Keratinocyte (primary cell): ENCODE results near the gene FAM120B. TPM values are rescaled to one million over a fixed set of nuclear protein-coding genes. Genes with fewer than 3 reads are reported as not detected.
A peak's percentile ranks its signal among the peaks of the same experiment; 100 is the strongest.

ENCODE experiments used
- DNase-seq: peaks from one replicate; pipeline ENCODE4 v3.0.0-alpha.2; 2011; ENCODE audit warnings: low read depth, missing footprints, low spot score
- FAIRE-seq: peaks from 2 replicates; lab custom pipeline; 2011; peaks lifted over from hg19 to GRCh38; lab: Jason Lieb, UNC
- H2AFZ ChIP-seq: 2 replicates; pipeline ENCODE4 v1.6.0; 2012; ENCODE audit warnings: low read length, control low read depth, inconsistent platforms; ENCODE audit not compliant: control insufficient read depth
- H3K27ac ChIP-seq: 2 replicates; pipeline ENCODE4 v1.5.1; 2011; ENCODE audit warnings: low read length; ENCODE audit not compliant: control insufficient read depth, insufficient read depth
- H3K27me3 ChIP-seq: 3 replicates; pipeline ENCODE4 v1.6.0; 2011; ENCODE audit warnings: low read length; ENCODE audit not compliant: control insufficient read depth, insufficient read depth; ENCODE audit errors: extremely low read depth
- H3K36me3 ChIP-seq, 2 experiments: 2 replicates in 1 of 2; 3 replicates in 1 of 2; pipeline ENCODE4 v1.5.1; 2011; ENCODE audit warnings: low read length in 2 of 2, mild to moderate bottlenecking in 1 of 2; ENCODE audit not compliant: control insufficient read depth in 2 of 2, insufficient read depth in 2 of 2; ENCODE audit errors: extremely low read depth in 1 of 2
- H3K4me1 ChIP-seq: 3 replicates; pipeline ENCODE4 v1.5.1; 2011; ENCODE audit warnings: low read length; ENCODE audit not compliant: control insufficient read depth, insufficient read depth; ENCODE audit errors: extremely low read depth
- H3K4me2 ChIP-seq: 3 replicates; pipeline ENCODE4 v1.6.0; 2011; ENCODE audit warnings: low read depth, low read length; ENCODE audit not compliant: control insufficient read depth, insufficient read depth; ENCODE audit errors: extremely low read depth
- H3K4me3 ChIP-seq, 3 experiments: fragments of 200-600 bp in 1 of 3; sonication (generic) in 1 of 3; 2 replicates in 2 of 3; 3 replicates in 1 of 3; pipeline ENCODE4 v1.5.1; 2011 to 2016; ENCODE audit warnings: low read length in 3 of 3, mild to moderate bottlenecking in 3 of 3, control low read depth in 2 of 3, inconsistent platforms in 1 of 3, low read depth in 1 of 3, mixed read lengths in 1 of 3, mixed run types in 1 of 3, moderate library complexity in 1 of 3; ENCODE audit not compliant: control insufficient read depth in 2 of 3, insufficient read depth in 2 of 3; ENCODE audit errors: extremely low read depth in 1 of 3
- H3K79me2 ChIP-seq: 2 replicates; pipeline ENCODE4 v1.6.0; 2012; ENCODE audit warnings: low read length; ENCODE audit not compliant: control insufficient read depth, insufficient read depth
- H3K9ac ChIP-seq: 3 replicates; pipeline ENCODE4 v1.6.0; 2011; ENCODE audit warnings: low read length; ENCODE audit not compliant: control insufficient read depth, insufficient read depth; ENCODE audit errors: extremely low read depth
- H3K9me1 ChIP-seq: 3 replicates; pipeline ENCODE4 v1.6.0; 2011; ENCODE audit warnings: low read length; ENCODE audit not compliant: control insufficient read depth, insufficient read depth; ENCODE audit errors: extremely low read depth
- H3K9me3 ChIP-seq: 2 replicates; pipeline ENCODE4 v1.5.1; 2012; ENCODE audit warnings: low read depth, low read length; ENCODE audit not compliant: control insufficient read depth
- H4K20me1 ChIP-seq: 3 replicates; pipeline ENCODE4 v1.6.0; 2011; ENCODE audit warnings: low read length; ENCODE audit not compliant: control insufficient read depth, insufficient read depth; ENCODE audit errors: extremely low read depth
- EZH2 ChIP-seq: IDR thresholded peaks from one replicate; pipeline ENCODE4 v1.6.1; 2012; ENCODE audit warnings: inconsistent platforms, mild to moderate bottlenecking, low read length, moderate library complexity
- dilution Hi-C: fragments of 300-500 bp; cut with MboI; formaldehyde crosslinking; loops from one replicate; pipeline ENCODE4 v1.7.0; 2020; ENCODE audit warnings: low sequenced_read_pairs; ENCODE audit not compliant: extremely low pct_ligation_motif_present
- polyA plus RNA-seq, 5 experiments: library from polyadenylated mRNA; depleted of rRNA in 3 of 5; stranded (reverse) in 3 of 5; stranded (forward) in 1 of 5; unstranded in 1 of 5; fragments of >200 nt; gene quantifications; 1 replicate in 1 of 5; 2 replicates in 3 of 5; 3 replicates in 1 of 5; pipeline versions ENCODE4 v1.2.1 to v1.2.3, GENCODE V29; 2011 to 2012; ENCODE audit warnings: missing spikeins in 2 of 5, low read depth in 1 of 5, low replicate concordance in 1 of 5
- TF ChIP-seq, protein P1 (sequence below), 3 experiments: IDR thresholded peaks in 1 of 3; conservative IDR thresholded peaks in 1 of 3; optimal IDR thresholded peaks in 1 of 3; 2 replicates in 2 of 3; 3 replicates in 1 of 3; pipeline versions ENCODE3 to v1.5.1; 2011; ENCODE audit warnings: low read length in 3 of 3, mild to moderate bottlenecking in 3 of 3, moderate library complexity in 2 of 3, control low read depth in 1 of 3, inconsistent platforms in 1 of 3; ENCODE audit not compliant: insufficient read depth in 2 of 3; ENCODE audit errors: extremely low read depth in 1 of 3

Gene FAM120B
- polyA plus RNA-seq, 1 donor (not counting 4 experiments of a cell fraction or from before 2014, with no cell fraction given) = 17.4 TPM

DNA sequence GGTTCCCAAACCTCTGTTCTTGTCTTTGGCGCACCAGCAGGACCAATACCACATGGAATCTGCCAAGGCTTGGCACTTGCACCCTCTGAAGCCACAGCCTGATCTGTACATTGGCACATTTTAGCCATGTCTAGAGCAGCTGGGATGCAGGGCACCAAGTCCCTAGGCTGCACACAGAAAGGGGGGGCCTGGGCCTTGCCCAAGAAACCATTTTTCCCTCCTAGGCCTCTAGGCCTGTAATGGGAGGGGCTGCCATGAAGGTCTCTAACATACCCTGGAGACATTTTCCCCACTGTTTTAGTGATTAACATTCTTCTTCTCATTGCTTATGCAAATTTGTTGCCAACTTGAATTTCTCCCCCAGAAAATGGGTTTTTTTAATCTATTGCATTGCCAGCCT is 5.4 kb upstream of the FAM120B start:
- H3K4me3 ChIP-seq = no peak overlapping the region
- H3K4me2 ChIP-seq = no peak overlapping the region
- no peak overlapping the region for H2AFZ ChIP-seq
- H3K36me3 ChIP-seq = no peaks in the 10 kb centered on the region
- no peak for DNase-seq
- peaks cover 3% of the 10 kb centered on the region for H3K79me2 ChIP-seq
- no peak overlapping the region for H3K9ac ChIP-seq
- H3K27me3 ChIP-seq = no peaks in the 10 kb centered on the region
- no peak overlapping the region for H3K27ac ChIP-seq
- TF ChIP-seq, protein P1, sequence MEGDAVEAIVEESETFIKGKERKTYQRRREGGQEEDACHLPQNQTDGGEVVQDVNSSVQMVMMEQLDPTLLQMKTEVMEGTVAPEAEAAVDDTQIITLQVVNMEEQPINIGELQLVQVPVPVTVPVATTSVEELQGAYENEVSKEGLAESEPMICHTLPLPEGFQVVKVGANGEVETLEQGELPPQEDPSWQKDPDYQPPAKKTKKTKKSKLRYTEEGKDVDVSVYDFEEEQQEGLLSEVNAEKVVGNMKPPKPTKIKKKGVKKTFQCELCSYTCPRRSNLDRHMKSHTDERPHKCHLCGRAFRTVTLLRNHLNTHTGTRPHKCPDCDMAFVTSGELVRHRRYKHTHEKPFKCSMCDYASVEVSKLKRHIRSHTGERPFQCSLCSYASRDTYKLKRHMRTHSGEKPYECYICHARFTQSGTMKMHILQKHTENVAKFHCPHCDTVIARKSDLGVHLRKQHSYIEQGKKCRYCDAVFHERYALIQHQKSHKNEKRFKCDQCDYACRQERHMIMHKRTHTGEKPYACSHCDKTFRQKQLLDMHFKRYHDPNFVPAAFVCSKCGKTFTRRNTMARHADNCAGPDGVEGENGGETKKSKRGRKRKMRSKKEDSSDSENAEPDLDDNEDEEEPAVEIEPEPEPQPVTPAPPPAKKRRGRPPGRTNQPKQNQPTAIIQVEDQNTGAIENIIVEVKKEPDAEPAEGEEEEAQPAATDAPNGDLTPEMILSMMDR (optimal IDR thresholded peaks at IDR 0.05 in 1 of 3, IDR thresholded peaks at IDR 0.05 in 1 of 3, conservative IDR thresholded peaks at IDR 0.05 in 1 of 3; ENCODE audit: extremely low read depth in 1 of 3, insufficient read depth in 2 of 3, low read length in 3 of 3) = no peak
- TF ChIP-seq EZH2 = no peak
- H3K9me3 ChIP-seq = peaks cover 3% of the 10 kb centered on the region
- no peaks in the 10 kb centered on the region for H4K20me1 ChIP-seq
- no peaks in the 10 kb centered on the region for H3K9me1 ChIP-seq
- dilution Hi-C loops = no loop called here
- peaks cover 8% of the 10 kb centered on the region for H3K4me1 ChIP-seq
- no peak for FAIRE-seq

DNA sequence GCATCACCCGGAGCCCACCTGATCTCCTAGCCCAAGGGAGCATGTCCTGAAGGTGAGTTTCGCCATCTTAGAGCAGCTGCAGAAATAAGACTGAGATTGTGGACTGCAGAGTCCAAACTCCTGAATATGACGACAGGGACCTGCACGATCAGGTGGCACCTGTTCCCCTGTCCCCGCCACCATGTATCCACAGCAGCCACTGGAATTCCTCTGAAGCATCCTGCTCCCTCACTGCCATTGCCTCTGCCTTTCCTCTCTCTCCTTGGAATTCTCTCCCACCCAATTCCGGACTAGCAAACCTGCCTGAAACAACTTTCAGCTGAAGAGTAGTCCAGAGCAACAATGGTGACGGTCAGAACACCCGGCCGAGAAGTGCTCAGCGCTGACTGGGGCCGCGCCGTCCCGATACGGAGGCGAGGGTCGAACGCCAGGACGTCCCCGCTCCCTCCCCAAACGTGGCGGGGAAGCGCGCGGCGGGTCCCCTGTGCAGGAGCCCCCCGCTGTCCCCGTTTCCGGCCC is 694 bp upstream of the FAM120B start:
- Histone ChIP-seq H3K9me1 (no peaks in the 10 kb centered on the region), H3K79me2 (peaks cover 46% of the 10 kb centered on the region), H3K4me3 (peak overlapping the region; percentile 85 to 96 (median 92)), H3K27me3 (no peaks in the 10 kb centered on the region), H3K27ac (peak overlapping the region; percentile 75), H3K9ac (peak overlapping the region; percentile 92), H3K4me1 (peaks cover 13% of the 10 kb centered on the region), H3K36me3 (no peaks in the 10 kb centered on the region), H3K4me2 (peak overlapping the region; percentile 97), H2AFZ (peak overlapping the region; percentile 89), H4K20me1 (no peaks in the 10 kb centered on the region), H3K9me3 (peaks cover 3% of the 10 kb centered on the region)
- TF ChIP-seq EZH2 = no peak
- TF ChIP-seq, protein P1 (optimal IDR thresholded peaks at IDR 0.05 in 1 of 3, IDR thresholded peaks at IDR 0.05 in 1 of 3, conservative IDR thresholded peaks at IDR 0.05 in 1 of 3; ENCODE audit: extremely low read depth in 1 of 3, insufficient read depth in 2 of 3, low read length in 3 of 3) = no peak
- dilution Hi-C loops = no loop called here
- DNase-seq (no peak), FAIRE-seq (no peak)
